K562 (cell line): Measurements from ENCODE around the gene VPS13D. TPM values are rescaled to one million over a fixed set of nuclear protein-coding genes. Genes with fewer than 3 reads are reported as not detected.
A peak's percentile ranks its signal among the peaks of the same experiment; 100 is the strongest.

Experiments
- CC2D1A ChIP-seq: fragments of 450-650 bp; IDR thresholded peaks from 2 replicates; pipeline ENCODE4 v1.6.1; 2017; ENCODE audit warnings: mild to moderate bottlenecking
- DACH1 ChIP-seq: fragments of 450-650 bp; IDR thresholded peaks from 2 replicates; pipeline ENCODE4 v1.6.1; 2018; ENCODE audit not compliant: partially characterized antibody
- ELF4 ChIP-seq: fragments of 450-650 bp; formaldehyde crosslinking; IDR thresholded peaks from 2 replicates; pipeline ENCODE4 v1.4.0; 2022; ENCODE audit warnings: missing genetic modification characterization
- EZH2 ChIP-seq: IDR thresholded peaks from 2 replicates; pipeline ENCODE4 v1.6.1; 2012; ENCODE audit warnings: low read depth, mild to moderate bottlenecking, inconsistent platforms, low read length, borderline replicate concordance
- FOXA1 ChIP-seq: fragments of 450-650 bp; IDR thresholded peaks from 2 replicates; pipeline ENCODE4 v1.6.1; 2016; ENCODE audit warnings: mild to moderate bottlenecking, borderline replicate concordance
- GTF2A2 ChIP-seq: IDR thresholded peaks from 2 replicates; pipeline ENCODE4 v1.6.1; 2016; ENCODE audit warnings: mild to moderate bottlenecking, missing genetic modification characterization, missing compliant biosample characterization
- GTF3C2 ChIP-seq: IDR thresholded peaks from 3 replicates; pipeline ENCODE4 v1.6.1; 2011; ENCODE audit warnings: borderline replicate concordance, mild to moderate bottlenecking, moderate library complexity; ENCODE audit not compliant: insufficient read length; ENCODE audit errors: extremely low read depth
- HES1 ChIP-seq: fragments of 450-650 bp; IDR thresholded peaks from 2 replicates; pipeline ENCODE4 v1.6.1; 2016; ENCODE audit warnings: low read depth, mild to moderate bottlenecking, moderate library complexity
- HNRNPK ChIP-seq: fragments of 200-400 bp; formaldehyde crosslinking; IDR thresholded peaks from one replicate; pipeline ENCODE4 v1.6.1; 2018; ENCODE audit warnings: mild to moderate bottlenecking, low read depth, low read length; ENCODE audit not compliant: poor library complexity, severe bottlenecking
- KDM4B ChIP-seq, 2 experiments: fragments of 450-650 bp in 1 of 2; sonication (generic) in 1 of 2; IDR thresholded peaks; 2 replicates each; pipeline ENCODE4 v1.6.1; 2016 to 2017; ENCODE audit warnings: borderline replicate concordance in 2 of 2, antibody characterized with exemption in 1 of 2, low read depth in 1 of 2, mild to moderate bottlenecking in 1 of 2
- KHSRP ChIP-seq: fragments of 450-650 bp; IDR thresholded peaks from 2 replicates; pipeline ENCODE4 v1.6.1; 2017
- MYNN ChIP-seq, 2 experiments: sonication (generic); formaldehyde crosslinking in 1 of 2; IDR thresholded peaks; 2 replicates each; pipeline versions ENCODE4 v1.5.0 to v1.6.1; 2016 to 2020; ENCODE audit warnings: antibody characterized with exemption in 1 of 2, missing genetic modification reagents in 1 of 2
- NFE2 ChIP-seq: IDR thresholded peaks from 2 replicates; pipeline ENCODE4 v1.6.1; 2014; ENCODE audit warnings: antibody characterized with exemption, low read depth
- NR2C2 ChIP-seq, 2 experiments: fragments of 200-800 bp in 1 of 2; sonication (Bioruptor generic) in 1 of 2; sonication (generic) in 1 of 2; formaldehyde crosslinking in 1 of 2; IDR thresholded peaks; 2 replicates each; pipeline versions ENCODE4 v1.6.1 to v1.8.0; 2016 to 2022; ENCODE audit warnings: mild to moderate bottlenecking in 1 of 2, missing compliant biosample characterization in 1 of 2, missing genetic modification characterization in 1 of 2, missing genetic modification reagents in 1 of 2
- PCBP2 ChIP-seq: fragments of 200-400 bp; formaldehyde crosslinking; IDR thresholded peaks from 2 replicates; pipeline ENCODE4 v1.6.1; 2018; ENCODE audit warnings: low read length, low read depth, mild to moderate bottlenecking, moderate library complexity; ENCODE audit not compliant: poor library complexity, severe bottlenecking
- RBM17 ChIP-seq: fragments of 200-400 bp; formaldehyde crosslinking; IDR thresholded peaks from 2 replicates; pipeline ENCODE4 v1.6.1; 2017; ENCODE audit warnings: low read depth, mild to moderate bottlenecking, low read length, borderline replicate concordance
- RFX1 ChIP-seq: fragments of 450-650 bp; IDR thresholded peaks from 2 replicates; pipeline ENCODE4 v1.6.1; 2016; ENCODE audit warnings: mild to moderate bottlenecking, moderate library complexity
- STAT5A ChIP-seq: IDR thresholded peaks from 2 replicates; pipeline ENCODE4 v1.6.1; 2012; ENCODE audit warnings: low read length, inconsistent platforms, borderline replicate concordance
- ZBTB26 ChIP-seq: fragments of 450-650 bp; formaldehyde crosslinking; IDR thresholded peaks from 2 replicates; pipeline ENCODE4 v1.4.0; 2022; ENCODE audit warnings: missing genetic modification characterization
- ZFP36 ChIP-seq: fragments of 150-350 bp; IDR thresholded peaks from 2 replicates; pipeline ENCODE4 v1.6.1; 2018; ENCODE audit warnings: low read length, low read depth; ENCODE audit not compliant: partially characterized antibody
- ZNF324 ChIP-seq: fragments of 250-450 bp; sonication (Bioruptor Pico); IDR thresholded peaks from 2 replicates; pipeline ENCODE4 v1.4.0; 2020; ENCODE audit warnings: mild to moderate bottlenecking
- ZNF384 ChIP-seq: IDR thresholded peaks from 2 replicates; pipeline ENCODE4 v1.6.1; 2012; ENCODE audit warnings: low read depth, low read length, improper control_type of control experiment
- ZNF717 ChIP-seq: fragments of 250-450 bp; sonication (Bioruptor Pico); IDR thresholded peaks from 2 replicates; pipeline ENCODE4 v1.5.0; 2021
- polyA plus RNA-seq, 8 experiments: library from polyadenylated mRNA; depleted of rRNA in 4 of 8; stranded (reverse) in 5 of 8; unstranded in 3 of 8; fragments of >200 nt; fragmentation: Nextera tagmentation in 2 of 8; fragmentation: Illumina TruSeq in 1 of 8; extraction: Ambion mirVana in 2 of 8; extraction: Trizol in 1 of 8; gene quantifications; 2 replicates each; pipeline versions ENCODE4 v1.2.1 to v1.2.3, GENCODE V29; 2011 to 2014; ENCODE audit warnings: inconsistent platforms in 1 of 8, missing spikeins in 1 of 8
- total RNA-seq, 7 experiments: library from RNA; depleted of rRNA in 6 of 7; stranded (reverse); fragments of >200 nt in 6 of 7; fragmentation: Illumina TruSeq in 2 of 7; extraction: Trizol in 2 of 7; gene quantifications; 2 replicates each; pipeline versions ENCODE4 v1.2.1 to v1.2.3, GENCODE V29; 2011 to 2021; ENCODE audit warnings: low replicate concordance in 1 of 7

Gene VPS13D
- total and polyA plus RNA-seq, 9 of the 15 experiments (the other 6 are each of a cell fraction or from before 2014, with no cell fraction given), result 6.1 to 51.5 (median 38.5) TPM

- no peak for TF ChIP-seq NR2C2 (CRISPR knock-in tag; IDR thresholded peaks at IDR 0.05)
- TF ChIP-seq NR2C2 (tag; IDR thresholded peaks at IDR 0.05), result peak; percentile 88
- peak; percentile 46; the same call in 1 of the 2 replicates for TF ChIP-seq ZNF384
- no peak; the same call in 1 of the 2 replicates for TF ChIP-seq ZNF324 (CRISPR knock-in tag)
- TF ChIP-seq KHSRP, result no peak
- peak; percentile 65 for TF ChIP-seq NFE2
- no peak for TF ChIP-seq RFX1
- no peak for TF ChIP-seq KDM4B (IDR thresholded peaks at IDR 0.05; ENCODE audit: borderline replicate concordance in 2 of 2, low read depth in 1 of 2)
- no peak for TF ChIP-seq RBM17
- no peak for TF ChIP-seq FOXA1
- TF ChIP-seq PCBP2, result no peak
- no peak for TF ChIP-seq GTF3C2
- TF ChIP-seq HNRNPK, result no peak
- TF ChIP-seq HES1, result peak; percentile 98
- TF ChIP-seq STAT5A, result peak; percentile 81
- TF ChIP-seq CC2D1A, result peak; percentile 16; the same call in 1 of the 2 replicates
- peak; percentile 88; the same call in 1 of the 2 replicates for TF ChIP-seq ELF4 (CRISPR knock-in tag)
- TF ChIP-seq EZH2, result no peak
- peak; percentile 38 for TF ChIP-seq ZFP36
- TF ChIP-seq MYNN (IDR thresholded peaks at IDR 0.05), result peak; percentile 89
- no peak for TF ChIP-seq MYNN (CRISPR knock-in tag; IDR thresholded peaks at IDR 0.05)
- peak; percentile 73 for TF ChIP-seq DACH1
- TF ChIP-seq ZBTB26 (CRISPR knock-in tag), result 0 out of 2 replicates have a peak, but pooled peaks have one; percentile 69
- TF ChIP-seq ZNF717 (CRISPR knock-in tag), result no peak
- 0 out of 2 replicates have a peak, but pooled peaks have one; percentile 13 for TF ChIP-seq GTF2A2 (tag)
These were observed 248.2 kb downstream of the VPS13D start (continued) for GRCh38 chr1:12477936-12478611.
